Activated naive CD8-positive, alpha-beta T cell treated with anti-CD3 and anti-CD28 coated beads, Interleukin-2, amount 50 U/mL, for 16 hours (primary cell): ENCODE results near the gene BRI3BP.

Experiments used
- DNase-seq: peaks from one replicate; pipeline ENCODE4 v3.0.0-alpha.2; 2020; ENCODE audit warnings: low read depth, low spot score

Gene BRI3BP, protein sequence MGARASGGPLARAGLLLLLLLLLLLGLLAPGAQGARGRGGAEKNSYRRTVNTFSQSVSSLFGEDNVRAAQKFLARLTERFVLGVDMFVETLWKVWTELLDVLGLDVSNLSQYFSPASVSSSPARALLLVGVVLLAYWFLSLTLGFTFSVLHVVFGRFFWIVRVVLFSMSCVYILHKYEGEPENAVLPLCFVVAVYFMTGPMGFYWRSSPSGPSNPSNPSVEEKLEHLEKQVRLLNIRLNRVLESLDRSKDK

GRCh38 chr12:124993626-124994436 lies at the start of gene BRI3BP:
Gene BRI3BP, plus strand, starts transcription at chr12:124993645. Its CDS starts 146 bp downstream, at chr12:124993791.
- DNase-seq = no peak

- DNase-seq = no peak
Observed at GRCh38 chr12:124946447-124946793, 47.0 kb upstream of the BRI3BP start.

DNA sequence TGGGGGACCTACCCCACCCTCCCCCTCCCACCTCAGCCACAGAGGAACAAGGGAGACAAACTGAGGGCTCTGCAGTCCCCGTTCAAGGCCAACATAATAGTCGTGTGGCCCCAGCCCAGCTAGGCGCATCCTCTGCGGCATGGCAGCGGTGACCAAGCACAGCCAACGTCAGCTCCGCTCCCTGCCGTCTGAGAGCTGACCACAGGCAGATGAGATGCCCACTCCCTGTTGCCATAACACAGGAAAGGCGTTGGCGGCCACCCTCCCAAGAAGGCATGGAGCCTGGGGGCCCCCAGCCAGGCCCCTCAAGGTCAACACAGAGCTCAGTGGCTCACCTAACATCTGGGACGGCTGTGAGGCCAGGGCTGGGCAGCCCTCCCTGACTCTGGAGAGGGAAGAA lies 46.4 kb upstream of the BRI3BP start:
- DNase-seq = no peak

- DNase-seq = no peak
Observed at GRCh38 chr12:124947561-124948398, 45.7 kb upstream of the BRI3BP start.

DNA sequence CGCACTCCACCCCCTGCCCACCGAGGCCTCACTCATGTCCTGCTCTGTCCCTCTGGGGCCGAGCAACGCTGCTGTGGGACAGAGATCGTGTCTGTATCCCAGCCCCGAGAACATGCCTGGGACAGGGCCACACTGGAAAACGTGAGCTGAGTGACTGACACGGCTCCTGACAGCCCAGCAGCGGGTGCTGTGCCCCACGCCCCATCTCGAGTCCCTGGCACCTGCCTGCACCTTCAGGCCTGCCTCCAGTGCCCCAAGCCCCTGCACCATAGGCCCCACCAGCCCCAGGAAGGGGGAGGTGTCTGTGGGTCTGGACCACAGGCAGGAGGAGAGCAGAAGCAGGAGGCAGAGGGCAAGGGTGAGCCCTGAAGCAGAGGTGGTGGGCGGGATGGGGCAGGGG lies 44.4 kb upstream of the BRI3BP start:
- no peak for DNase-seq

- no peak for DNase-seq
Observed at GRCh38 chr12:124949779-124950728, 43.4 kb upstream of the BRI3BP start.

- no peak for DNase-seq
Observed at GRCh38 chr12:124952295-124952694, 41.1 kb upstream of the BRI3BP start.

DNA sequence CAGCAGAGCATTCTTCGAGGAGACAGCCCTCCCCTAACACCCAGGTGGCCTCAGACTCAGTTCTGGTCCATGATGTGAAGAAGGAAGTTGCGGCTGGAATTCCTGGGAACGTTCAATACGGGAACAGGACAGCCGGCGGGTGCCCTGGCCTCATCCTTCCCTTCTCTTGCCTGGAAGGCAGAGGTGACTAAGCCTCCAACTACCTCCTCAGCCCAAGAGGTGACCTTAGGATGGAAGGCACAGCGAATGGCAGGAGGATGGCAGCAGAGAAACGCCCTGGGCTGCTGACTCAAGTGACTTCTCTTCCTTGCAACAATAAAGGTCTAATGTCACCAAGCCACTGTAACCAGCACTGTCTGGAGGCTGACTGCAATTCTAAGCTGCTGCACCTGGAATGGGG lies 40.6 kb upstream of the BRI3BP start:
- DNase-seq = no peak

DNA sequence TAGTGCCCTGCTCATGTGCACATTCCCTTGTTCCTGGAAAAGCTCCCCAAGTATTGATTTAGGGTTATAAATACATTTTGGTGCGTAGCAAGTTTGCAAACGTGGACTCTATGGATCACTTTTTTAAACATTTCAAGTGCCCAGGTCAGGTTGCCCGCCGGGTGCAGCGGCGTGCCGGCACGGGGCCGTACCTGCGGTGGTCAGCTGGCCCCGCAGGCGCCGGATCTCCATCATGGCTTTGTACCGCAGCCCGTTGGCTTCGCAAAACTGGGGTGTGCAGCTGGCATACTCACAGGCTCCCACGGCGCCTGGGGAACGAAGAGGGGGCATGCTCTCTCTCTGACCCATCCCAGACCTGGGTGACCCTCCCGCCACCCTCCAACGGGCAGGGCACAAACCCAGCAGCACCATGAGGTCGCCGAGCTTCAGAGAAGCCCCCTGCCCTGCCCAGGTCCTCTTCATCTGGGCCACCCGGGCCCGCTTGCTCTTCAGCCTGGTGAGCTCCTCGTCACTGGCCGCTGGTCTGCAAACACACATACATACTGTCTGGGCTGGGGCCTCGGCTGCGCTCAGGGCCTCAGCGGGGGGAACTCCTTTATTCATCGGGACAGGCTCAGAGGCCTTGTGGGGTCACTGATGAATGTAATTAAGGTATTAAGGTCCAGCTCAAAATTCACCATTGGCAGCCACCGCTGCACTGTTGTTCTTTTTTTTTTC lies 39.6 kb upstream of the BRI3BP start:
- no peak for DNase-seq

DNA sequence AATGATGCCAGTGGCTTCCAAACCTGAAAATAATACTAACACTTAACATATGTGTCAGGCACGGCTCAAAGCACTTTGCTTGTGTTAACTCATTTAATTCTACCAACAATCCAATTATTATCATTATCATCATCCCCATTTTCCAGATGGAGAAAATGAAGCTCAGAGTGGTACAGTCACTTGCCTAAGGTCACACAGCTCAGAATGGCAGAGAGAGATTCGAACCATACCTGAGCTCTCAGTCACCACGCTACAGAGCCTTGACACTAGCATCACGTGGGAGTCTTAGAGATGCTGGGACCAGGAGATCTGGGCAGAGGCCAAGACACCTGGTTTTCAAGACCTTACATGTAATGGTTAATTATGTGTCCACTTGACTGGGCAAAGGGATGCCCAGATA lies 38.7 kb upstream of the BRI3BP start:
- no peak for DNase-seq

- DNase-seq = no peak
Observed at GRCh38 chr12:124956571-124956970, 36.9 kb upstream of the BRI3BP start.

DNA sequence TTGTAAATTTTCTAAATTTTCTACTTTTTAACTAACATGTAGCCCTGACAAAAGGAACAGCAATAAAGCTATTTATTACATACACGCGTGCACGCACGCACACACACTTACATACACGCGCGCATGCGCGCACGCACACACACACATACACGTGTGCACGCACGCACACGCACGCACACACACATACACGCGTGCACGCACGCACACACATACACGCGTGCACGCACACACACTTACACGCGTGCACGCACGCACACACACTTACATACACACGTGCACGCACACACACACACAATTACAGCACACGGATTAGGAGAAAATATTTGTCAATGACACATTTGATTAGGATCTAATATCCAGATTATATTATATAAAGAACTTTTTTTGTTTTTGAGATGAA lies 32.4 kb upstream of the BRI3BP start:
- no peak for DNase-seq

- no peak for DNase-seq
Observed at GRCh38 chr12:124963211-124963610, 30.2 kb upstream of the BRI3BP start.

- DNase-seq = no peak
Observed at GRCh38 chr12:124964251-124964650, 29.2 kb upstream of the BRI3BP start.

- DNase-seq = no peak
Observed at GRCh38 chr12:124964836-124965462, 28.5 kb upstream of the BRI3BP start.

DNA sequence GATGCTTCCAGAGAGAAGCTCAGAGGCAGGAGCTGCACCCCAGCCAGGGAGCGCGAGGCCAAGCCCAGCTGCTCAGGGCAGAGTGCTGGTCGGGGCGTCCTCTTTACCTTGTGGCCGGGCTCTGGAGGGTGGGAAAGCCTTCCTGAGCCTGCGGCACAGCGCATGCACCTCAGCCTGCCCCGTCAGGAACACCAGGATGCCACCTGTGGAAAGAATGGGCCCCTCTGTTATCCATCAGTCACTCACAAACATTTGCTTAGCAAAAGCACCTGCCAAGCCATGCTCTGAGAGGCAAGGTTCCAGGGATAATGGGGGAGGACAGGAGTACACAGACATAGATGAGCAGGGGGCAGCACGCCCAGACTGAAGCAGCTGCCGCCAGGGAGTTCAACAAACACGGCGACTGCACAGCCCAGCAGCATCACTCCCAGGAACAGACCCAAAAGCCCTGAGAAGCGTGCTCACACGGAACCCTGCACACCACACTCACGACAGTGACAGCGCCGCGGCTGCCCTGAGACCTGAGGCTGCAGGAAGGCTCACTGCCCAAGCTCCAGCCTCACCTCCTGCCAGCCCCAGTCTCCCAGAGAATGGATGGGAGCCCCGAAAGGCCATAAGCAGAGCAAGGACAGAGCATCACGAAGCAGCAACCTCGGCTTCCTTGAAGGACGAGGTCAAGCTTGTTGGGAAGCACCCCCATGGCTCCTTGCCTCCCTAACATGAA lies 26.3 kb upstream of the BRI3BP start:
- DNase-seq = no peak

- DNase-seq = no peak
Observed at GRCh38 chr12:124968656-124969055, 24.8 kb upstream of the BRI3BP start.

- no peak for DNase-seq
Observed at GRCh38 chr12:124970647-124971402, 22.6 kb upstream of the BRI3BP start.

GRCh38 chr12:124971603-124972002 lies 21.8 kb upstream of the BRI3BP start:
- no peak for DNase-seq
